Measurements from ENCODE around the gene ABHD12. TPM values are rescaled to one million over a fixed set of nuclear protein-coding genes. Genes with fewer than 3 reads are reported as not detected.

ABHD12 gene
- total and polyA plus RNA-seq, 2 donors (not counting 3 experiments of a cell fraction or from before 2014, with no cell fraction given) = 19.2 to 36.0 TPM

GRCh38 chr20:25259358-25259757, 131.3 kb downstream of the ABHD12 start:
- CTCF ChIA-PET = no interaction called here
- Histone ChIP-seq H3K4me2 (ENCODE audit: insufficient read depth, low read length) (no peak overlapping the region), H3K4me1 (ENCODE audit: control insufficient read depth, extremely low read depth, insufficient read depth, low read length) (no peaks in the 10 kb centered on the region), H3K79me2 (ENCODE audit: control insufficient read depth, insufficient read depth, low read length) (peaks cover 32% of the 10 kb centered on the region), H3K9me3 (replicated peaks; ENCODE audit: control insufficient read depth, insufficient read depth, low read length) (no peaks in the 10 kb centered on the region), H2AFZ (ENCODE audit: low read depth, low read length) (no peak overlapping the region), H3K27me3 (ENCODE audit: control insufficient read depth in 2 of 2, insufficient read depth in 2 of 2, low read length in 2 of 2) (no peaks in the 10 kb centered on the region), H4K20me1 (replicated peaks; ENCODE audit: control insufficient read depth, extremely low read depth, insufficient read depth, low read length) (no peaks in the 10 kb centered on the region), H3K9me1 (replicated peaks; ENCODE audit: control insufficient read depth, extremely low read depth, insufficient read depth, low read length) (no peaks in the 10 kb centered on the region), H3K9ac (replicated peaks; ENCODE audit: extremely low read depth, insufficient read depth, low read length) (no peak overlapping the region), H3K4me3 (replicated peaks in 1 of 3; ENCODE audit: insufficient read depth in 1 of 3, low read depth in 1 of 3, low read length in 3 of 3) (no peak overlapping the region), H3K36me3 (ENCODE audit: control insufficient read depth in 2 of 2, extremely low read depth in 1 of 2, insufficient read depth in 2 of 2, low read length in 2 of 2) (peaks cover 2 to 13% of the 10 kb centered on the region in 2 experiments), H3K27ac (ENCODE audit: insufficient read depth, low read depth, low read length) (no peak overlapping the region)
- intact Hi-C loops (cut with micrococcal nuclease) (no loop called here), dilution Hi-C loops (cut with MboI; ENCODE audit: extremely low pct_ligation_motif_present, low sequenced_read_pairs) (no loop called here)
- TF ChIP-seq POLR2A (IDR thresholded peaks at IDR 0.05; ENCODE audit: low read depth, low read length) = no peak
- TF ChIP-seq MYC (IDR thresholded peaks at IDR 0.05; ENCODE audit: low read depth, low read length) = no peak
- TF ChIP-seq FOS (IDR thresholded peaks at IDR 0.05; ENCODE audit: borderline replicate concordance, insufficient read depth, low read length) = no peak
- no peak for TF ChIP-seq POLR2AphosphoS5 (IDR thresholded peaks at IDR 0.05; ENCODE audit: insufficient read depth, low read depth, low read length)
- TF ChIP-seq GATA2 (IDR thresholded peaks at IDR 0.05; ENCODE audit: insufficient read depth, insufficient read length, low read depth, low read length) = no peak
- TF ChIP-seq JUN (IDR thresholded peaks at IDR 0.05; ENCODE audit: borderline replicate concordance, insufficient read depth, insufficient read length, low read depth) = no peak
- TF ChIP-seq EZH2 (IDR thresholded peaks at IDR 0.05; ENCODE audit: borderline replicate concordance, low read depth, low read length, severe bottlenecking) = no peak
- POLR2A ChIA-PET = no interaction called here
- BruUV-seq (replicated peaks) = no TSS peak
- FAIRE-seq (no peak), DNase-seq (ENCODE audit: low read depth, low spot score) (no peak)

DNA sequence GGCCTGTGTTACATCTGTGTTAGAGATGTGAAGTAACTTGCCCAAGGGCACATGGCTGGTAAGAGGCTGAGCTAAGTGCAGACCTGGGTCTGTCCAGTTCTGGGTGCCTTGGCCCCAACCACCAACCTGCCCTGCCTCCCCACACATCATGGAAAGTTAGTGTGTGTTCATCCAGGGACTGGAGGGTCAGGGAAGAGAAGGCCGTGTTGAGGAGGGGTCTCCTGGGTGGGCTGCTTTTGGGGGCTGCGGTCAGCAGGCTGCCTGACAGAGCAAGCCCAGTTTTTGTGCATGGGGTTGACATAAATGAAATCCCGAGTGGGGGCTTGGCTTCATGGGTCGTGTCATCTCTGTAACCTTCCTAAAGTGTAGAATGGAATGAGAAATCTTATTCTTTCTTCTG, 131.8 kb downstream of the ABHD12 start:
- TF ChIP-seq POLR2AphosphoS5 (IDR thresholded peaks at IDR 0.05; ENCODE audit: insufficient read depth, low read depth, low read length) = no peak
- no peak for TF ChIP-seq FOS (IDR thresholded peaks at IDR 0.05; ENCODE audit: borderline replicate concordance, insufficient read depth, low read length)
- no peak for TF ChIP-seq MYC (IDR thresholded peaks at IDR 0.05; ENCODE audit: low read depth, low read length)
- no peak for TF ChIP-seq MAX (IDR thresholded peaks at IDR 0.05; ENCODE audit: insufficient read depth, insufficient read length)
- TF ChIP-seq GATA2 (IDR thresholded peaks at IDR 0.05; ENCODE audit: insufficient read depth, insufficient read length, low read depth, low read length) = no peak
- no peak for TF ChIP-seq CTCF (IDR thresholded peaks at IDR 0.05; ENCODE audit: extremely low read depth in 1 of 2, insufficient read depth in 1 of 2, low read depth in 1 of 2, low read length in 2 of 2)
- no peak for TF ChIP-seq POLR2A (IDR thresholded peaks at IDR 0.05; ENCODE audit: low read depth, low read length)
- no peak for TF ChIP-seq EZH2 (IDR thresholded peaks at IDR 0.05; ENCODE audit: borderline replicate concordance, low read depth, low read length, severe bottlenecking)
- TF ChIP-seq JUN (IDR thresholded peaks at IDR 0.05; ENCODE audit: borderline replicate concordance, insufficient read depth, insufficient read length, low read depth) = no peak
- no TSS peak for BruUV-seq (replicated peaks)
- Histone ChIP-seq H2AFZ (ENCODE audit: low read depth, low read length) (no peak overlapping the region), H3K9me3 (replicated peaks; ENCODE audit: control insufficient read depth, insufficient read depth, low read length) (no peaks in the 10 kb centered on the region), H3K9ac (replicated peaks; ENCODE audit: extremely low read depth, insufficient read depth, low read length) (no peak overlapping the region), H3K4me2 (ENCODE audit: insufficient read depth, low read length) (no peak overlapping the region), H3K4me3 (replicated peaks in 1 of 3; ENCODE audit: insufficient read depth in 1 of 3, low read depth in 1 of 3, low read length in 3 of 3) (no peak overlapping the region), H3K27ac (ENCODE audit: insufficient read depth, low read depth, low read length) (no peak overlapping the region), H3K79me2 (ENCODE audit: control insufficient read depth, insufficient read depth, low read length) (peaks cover 36% of the 10 kb centered on the region), H3K36me3 (ENCODE audit: control insufficient read depth in 2 of 2, extremely low read depth in 1 of 2, insufficient read depth in 2 of 2, low read length in 2 of 2) (peaks cover 2 to 13% of the 10 kb centered on the region in 2 experiments), H3K4me1 (ENCODE audit: control insufficient read depth, extremely low read depth, insufficient read depth, low read length) (no peaks in the 10 kb centered on the region), H4K20me1 (replicated peaks; ENCODE audit: control insufficient read depth, extremely low read depth, insufficient read depth, low read length) (no peaks in the 10 kb centered on the region), H3K27me3 (ENCODE audit: control insufficient read depth in 2 of 2, insufficient read depth in 2 of 2, low read length in 2 of 2) (no peaks in the 10 kb centered on the region), H3K9me1 (replicated peaks; ENCODE audit: control insufficient read depth, extremely low read depth, insufficient read depth, low read length) (no peaks in the 10 kb centered on the region)
- CTCF ChIA-PET = no interaction called here
- dilution Hi-C loops (cut with MboI; ENCODE audit: extremely low pct_ligation_motif_present, low sequenced_read_pairs) (no loop called here), intact Hi-C loops (cut with micrococcal nuclease) (no loop called here)
- DNase-seq (ENCODE audit: low read depth, low spot score) (no peak), FAIRE-seq (no peak)
- POLR2A ChIA-PET = no interaction called here
